GM12892 (cell line): ENCODE results near the gene ASB9.

ENCODE experiments used
- POLR2A ChIP-seq: IDR thresholded peaks from 2 replicates; pipeline ENCODE4 v1.6.1; 2011; ENCODE audit warnings: low read depth, low read length, control low read depth
- POLR2AphosphoS5 ChIP-seq: IDR thresholded peaks from 2 replicates; pipeline ENCODE4 v1.6.1; 2011; ENCODE audit warnings: low read depth, low read length, control low read depth
- TAF1 ChIP-seq: IDR thresholded peaks from 2 replicates; pipeline ENCODE4 v1.6.1; 2011; ENCODE audit warnings: low read depth, mild to moderate bottlenecking, control low read depth, low read length, borderline replicate concordance

DNA sequence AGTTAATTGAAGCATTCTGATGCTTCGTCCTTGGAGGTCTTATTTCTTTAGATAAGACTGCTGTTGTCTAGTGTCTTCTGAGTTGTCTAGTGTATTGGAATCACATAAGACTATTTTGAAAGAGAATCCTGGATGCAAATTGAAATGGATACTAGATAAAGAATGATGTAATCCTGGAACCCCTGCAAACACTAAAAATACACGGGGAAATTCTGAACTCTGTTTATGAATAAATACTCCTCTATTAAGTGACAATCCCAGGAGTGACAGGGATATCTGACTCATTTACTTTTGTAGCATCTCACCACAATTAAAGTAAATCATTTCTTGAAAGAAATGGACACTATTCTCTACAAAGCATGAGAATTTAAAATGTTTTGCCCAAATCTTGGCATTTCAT, 44.6 kb upstream of the ASB9 start:
- TF ChIP-seq POLR2A (no peak), TAF1 (no peak), POLR2AphosphoS5 (no peak)
